ENCODE results near the gene TPGS1. TPM values are rescaled to one million over a fixed set of nuclear protein-coding genes. Genes with fewer than 3 reads are reported as not detected.

Gene TPGS1
- total RNA-seq, 1 experiment from 2014 or later: 11.5 TPM

- no peak for TF ChIP-seq CTCF (IDR thresholded peaks at IDR 0.05; ENCODE audit: insufficient read depth in 1 of 2, low read depth in 1 of 2, low read length in 1 of 2, severe bottlenecking in 1 of 2, unreplicated experiment in 1 of 2)
- peaks cover 29% of the 10 kb centered on the region for H3K36me3 Mint-ChIP-seq (ENCODE audit: insufficient read depth, unreplicated experiment)
- H3K27ac Mint-ChIP-seq (ENCODE audit: unreplicated experiment): peak overlapping the region; percentile 72
- intact Hi-C loops (cut with micrococcal nuclease; ENCODE audit: unreplicated experiment): loop anchor here (2.0 to 5.0 kb wide), 2 partner anchors 27 to 39 kb away; partner anchors contain the start of genes BSG and TPGS1
- ChIA-PET CTCF (interaction anchor here (3.1 kb wide), 1 partner anchor 27 kb away, joined by 28 read pairs; no protein-coding TSS in a partner anchor), POLR2A (interaction anchor here (0.5 to 1.7 kb wide), 3 partner anchors 8 to 50 kb away, joined by 3 to 9 read pairs (median 3); partner anchors contain the start of gene TPGS1)
- peaks cover 1% of the 10 kb centered on the region; the same call in 1 of the 2 replicates for H3K36me3 ChIP-seq (ENCODE audit: control insufficient read depth, insufficient read depth, low read length)
- peak overlapping the region; percentile 94 for H3K4me3 ChIP-seq (ENCODE audit: low read depth, low read length)
- no peaks in the 10 kb centered on the region for H3K27me3 Mint-ChIP-seq (ENCODE audit: insufficient read depth, unreplicated experiment)
- peaks cover 22% of the 10 kb centered on the region for H3K4me1 ChIP-seq
- H3K4me1 Mint-ChIP-seq (ENCODE audit: low read depth, unreplicated experiment): peaks cover 1% of the 10 kb centered on the region
- DNase-seq: no peak
- H3K9me3 Mint-ChIP-seq (ENCODE audit: unreplicated experiment): no peaks in the 10 kb centered on the region
- H3K9me3 ChIP-seq: no peaks in the 10 kb centered on the region
- H3K4me3 Mint-ChIP-seq (ENCODE audit: unreplicated experiment): peak overlapping the region; percentile 82
- TSS peak; percentile 36 for BruUV-seq (replicated peaks)
- no peaks in the 10 kb centered on the region for H3K27me3 ChIP-seq (replicated peaks; ENCODE audit: control insufficient read depth, insufficient read depth, low read length)
Measured at GRCh38 chr19:533364-534058, 26.2 kb downstream of the TPGS1 start.

- Mint-ChIP-seq H3K27me3 (ENCODE audit: insufficient read depth, unreplicated experiment) (no peaks in the 10 kb centered on the region), H3K4me3 (ENCODE audit: unreplicated experiment) (peak overlapping the region; percentile 82), H3K27ac (ENCODE audit: unreplicated experiment) (no peak overlapping the region), H3K36me3 (ENCODE audit: insufficient read depth, unreplicated experiment) (peaks cover 34% of the 10 kb centered on the region), H3K4me1 (ENCODE audit: low read depth, unreplicated experiment) (no peaks in the 10 kb centered on the region), H3K9me3 (ENCODE audit: unreplicated experiment) (no peaks in the 10 kb centered on the region)
- Histone ChIP-seq H3K4me1 (peaks cover 19% of the 10 kb centered on the region), H3K36me3 (ENCODE audit: control insufficient read depth, insufficient read depth, low read length) (peaks cover 1% of the 10 kb centered on the region; the same call in 1 of the 2 replicates), H3K27me3 (replicated peaks; ENCODE audit: control insufficient read depth, insufficient read depth, low read length) (no peaks in the 10 kb centered on the region), H3K9me3 (no peaks in the 10 kb centered on the region), H3K4me3 (ENCODE audit: low read depth, low read length) (no peak overlapping the region; the same call in 1 of the 2 replicates)
- DNase-seq: no peak
- ChIA-PET CTCF (no interaction called here), POLR2A (no interaction called here)
- intact Hi-C loops (cut with micrococcal nuclease; ENCODE audit: unreplicated experiment): loop anchor here (5.0 kb wide), 1 partner anchor 38 kb away; the partner anchor contains the start of gene BSG
- BruUV-seq (replicated peaks): no TSS peak
- peak in 1 of 2 experiments; percentile 16 for TF ChIP-seq CTCF (IDR thresholded peaks at IDR 0.05; ENCODE audit: insufficient read depth in 1 of 2, low read depth in 1 of 2, low read length in 1 of 2, severe bottlenecking in 1 of 2, unreplicated experiment in 1 of 2)
Measured at GRCh38 chr19:534088-534487, 26.8 kb downstream of the TPGS1 start.

- ChIA-PET POLR2A (no interaction called here), CTCF (no interaction called here)
- H3K27me3 Mint-ChIP-seq (ENCODE audit: insufficient read depth, unreplicated experiment): no peaks in the 10 kb centered on the region
- no peaks in the 10 kb centered on the region for H3K9me3 Mint-ChIP-seq (ENCODE audit: unreplicated experiment)
- H3K4me1 ChIP-seq: peaks cover 16% of the 10 kb centered on the region
- BruUV-seq (replicated peaks): no TSS peak
- DNase-seq: peak in 1 of 2 experiments; percentile 66
- H3K36me3 Mint-ChIP-seq (ENCODE audit: insufficient read depth, unreplicated experiment): peaks cover 40% of the 10 kb centered on the region
- H3K27me3 ChIP-seq (replicated peaks; ENCODE audit: control insufficient read depth, insufficient read depth, low read length): no peaks in the 10 kb centered on the region
- peak in 1 of 2 experiments; percentile 13 for TF ChIP-seq CTCF (IDR thresholded peaks at IDR 0.05; ENCODE audit: insufficient read depth in 1 of 2, low read depth in 1 of 2, low read length in 1 of 2, severe bottlenecking in 1 of 2, unreplicated experiment in 1 of 2)
- no peak overlapping the region for H3K4me3 ChIP-seq (ENCODE audit: low read depth, low read length)
- intact Hi-C loops (cut with micrococcal nuclease; ENCODE audit: unreplicated experiment): no loop called here
- no peaks in the 10 kb centered on the region for H3K4me1 Mint-ChIP-seq (ENCODE audit: low read depth, unreplicated experiment)
- H3K36me3 ChIP-seq (ENCODE audit: control insufficient read depth, insufficient read depth, low read length): peaks cover 1% of the 10 kb centered on the region; the same call in 1 of the 2 replicates
- no peaks in the 10 kb centered on the region for H3K9me3 ChIP-seq
- H3K27ac Mint-ChIP-seq (ENCODE audit: unreplicated experiment): peak overlapping the region; percentile 57
- peak overlapping the region; percentile 54 for H3K4me3 Mint-ChIP-seq (ENCODE audit: unreplicated experiment)
Measured at GRCh38 chr19:535017-535835, 27.9 kb downstream of the TPGS1 start.
